H7 (cell line): ENCODE results near the gene KIAA0753. TPM values are rescaled to one million over a fixed set of nuclear protein-coding genes. Genes with fewer than 3 reads are reported as not detected.
A peak's percentile ranks its signal among the peaks of the same experiment; 100 is the strongest.
"Not testable (repeated sequence)": the region's sequence is repeated elsewhere in the genome, so short reads cannot be mapped to it uniquely, and the experiment has no call there.

Experiments used
- DNase-seq: peaks from one replicate; pipeline ENCODE4 v3.0.0; 2012
- H3K27me3 ChIP-seq: 2 replicates; pipeline ENCODE4 v1.6.0; 2011; ENCODE audit warnings: mild to moderate bottlenecking, low read length; ENCODE audit not compliant: control insufficient read depth, insufficient read depth
- H3K36me3 ChIP-seq: replicated peaks from 2 replicates; pipeline ENCODE4 v1.5.1; 2011; ENCODE audit warnings: low read length; ENCODE audit not compliant: control insufficient read depth, insufficient read depth
- H3K4me3 ChIP-seq: 2 replicates; pipeline ENCODE4 v1.5.1; 2011; ENCODE audit warnings: low read depth, mild to moderate bottlenecking, control low read depth, low read length, moderate library complexity; ENCODE audit not compliant: insufficient read depth
- total RNA-seq: library from RNA; depleted of rRNA; stranded (reverse); fragments of >200 nt; shearing (Covaris generic); gene quantifications from 2 replicates; pipeline ENCODE4 v1.2.3, GENCODE V29; 2014

Gene KIAA0753
- total RNA-seq, 1 experiment from 2014 or later = 13.9 TPM

DNA sequence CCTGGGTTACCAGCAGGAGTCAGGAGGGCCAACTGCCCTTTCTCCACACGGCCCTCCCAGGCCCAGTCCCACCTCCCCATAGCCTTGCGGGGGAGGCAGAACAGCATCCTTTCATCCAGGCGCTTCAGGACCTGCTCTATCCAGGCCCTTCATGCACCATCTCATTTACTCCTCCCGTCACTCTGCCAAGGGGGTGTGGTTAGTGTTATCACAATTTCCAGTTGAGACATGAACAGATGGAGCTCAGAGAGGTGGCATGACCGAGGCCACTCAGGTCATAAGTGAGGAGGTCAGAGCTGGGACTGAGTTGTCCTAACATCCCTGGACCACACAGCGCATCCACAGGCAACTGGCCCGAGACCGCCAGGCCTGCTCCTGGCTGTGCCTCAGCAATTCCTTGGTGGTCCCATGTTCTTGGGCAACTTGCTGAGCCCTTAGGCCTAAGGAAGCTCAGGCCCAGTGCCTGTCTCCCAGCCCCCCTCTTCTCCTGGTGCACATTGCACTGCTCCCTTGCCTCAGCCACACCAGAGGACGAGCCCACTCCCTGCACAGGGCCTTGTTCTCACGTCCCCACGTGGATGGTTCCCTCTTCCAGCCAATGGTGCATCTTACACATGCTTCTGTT, 34.8 kb upstream of the KIAA0753 start:
- no peaks in the 10 kb centered on the region for H3K36me3 ChIP-seq
- no peak for DNase-seq
- no peak overlapping the region for H3K4me3 ChIP-seq
- H3K27me3 ChIP-seq = no peaks in the 10 kb centered on the region

- no peak for DNase-seq
- no peaks in the 10 kb centered on the region for H3K27me3 ChIP-seq
- H3K36me3 ChIP-seq = no peaks in the 10 kb centered on the region
- H3K4me3 ChIP-seq = no peak overlapping the region
Measured at GRCh38 chr17:6674586-6674985, 34.1 kb upstream of the KIAA0753 start.

DNA sequence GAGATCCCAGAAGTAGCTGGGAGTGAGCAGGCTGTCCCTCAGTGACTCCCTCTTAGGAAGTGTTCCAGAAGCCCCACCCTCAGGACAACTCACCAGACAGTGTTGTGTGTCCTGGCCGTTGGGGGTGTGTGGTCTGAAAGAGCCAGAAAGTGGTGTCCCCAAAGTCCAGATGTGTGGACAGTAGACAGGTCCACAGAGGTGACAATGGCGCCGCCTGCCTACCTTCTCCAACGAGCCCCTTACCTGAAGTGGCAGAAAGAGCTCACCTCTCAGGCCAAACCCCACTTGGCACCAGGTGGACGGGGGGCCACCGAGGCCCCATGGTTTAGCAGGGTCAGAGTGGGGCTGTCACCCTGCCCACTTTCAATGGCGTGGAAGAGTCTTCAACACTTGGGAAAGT, 30.9 kb upstream of the KIAA0753 start:
- no peak for DNase-seq
- no peaks in the 10 kb centered on the region for H3K36me3 ChIP-seq

DNA sequence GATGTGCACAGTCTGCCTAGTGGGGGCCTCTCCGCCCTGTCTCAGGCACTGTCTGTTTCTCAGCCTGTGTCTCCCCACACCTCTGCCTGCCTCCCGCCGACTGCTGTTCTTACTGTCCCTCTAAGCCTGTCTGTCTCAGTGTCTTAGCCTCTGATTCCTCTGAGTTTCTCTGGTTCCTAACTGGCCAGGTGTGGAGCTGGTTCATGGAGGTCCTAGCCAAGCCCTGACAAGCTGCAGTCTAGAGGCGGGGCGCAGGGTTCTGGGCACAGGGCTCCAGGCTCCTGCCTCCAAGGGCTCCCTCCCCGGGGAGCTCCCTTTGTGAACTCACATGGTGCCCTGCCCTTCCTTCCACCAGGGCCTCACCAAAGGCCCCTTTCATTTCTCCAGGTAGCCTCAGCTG, 30.5 kb upstream of the KIAA0753 start:
- no peaks in the 10 kb centered on the region; the same call in 1 of the 2 replicates for H3K27me3 ChIP-seq
- H3K4me3 ChIP-seq = no peak overlapping the region
- DNase-seq = no peak
- no peaks in the 10 kb centered on the region for H3K36me3 ChIP-seq

More for the DNA sequence above, 30.9 kb upstream of the KIAA0753 start:
- no peaks in the 10 kb centered on the region; the same call in 1 of the 2 replicates for H3K27me3 ChIP-seq
- H3K4me3 ChIP-seq = no peak overlapping the region

- no peak overlapping the region for H3K4me3 ChIP-seq
- no peaks in the 10 kb centered on the region for H3K36me3 ChIP-seq
- H3K27me3 ChIP-seq = no peaks in the 10 kb centered on the region; the same call in 1 of the 2 replicates
- no peak for DNase-seq
Measured at GRCh38 chr17:6670571-6670970, 30.1 kb upstream of the KIAA0753 start.

GRCh38 chr17:6669479-6670212, 29.1 kb upstream of the KIAA0753 start:
- no peaks in the 10 kb centered on the region for H3K36me3 ChIP-seq
- no peak overlapping the region for H3K4me3 ChIP-seq
- DNase-seq = no peak
- H3K27me3 ChIP-seq = peaks cover 1% of the 10 kb centered on the region

- Histone ChIP-seq H3K36me3 (no peaks in the 10 kb centered on the region), H3K4me3 (no peak overlapping the region), H3K27me3 (peaks cover 1% of the 10 kb centered on the region)
- no peak for DNase-seq
Measured at GRCh38 chr17:6668727-6669425, 28.4 kb upstream of the KIAA0753 start.

DNA sequence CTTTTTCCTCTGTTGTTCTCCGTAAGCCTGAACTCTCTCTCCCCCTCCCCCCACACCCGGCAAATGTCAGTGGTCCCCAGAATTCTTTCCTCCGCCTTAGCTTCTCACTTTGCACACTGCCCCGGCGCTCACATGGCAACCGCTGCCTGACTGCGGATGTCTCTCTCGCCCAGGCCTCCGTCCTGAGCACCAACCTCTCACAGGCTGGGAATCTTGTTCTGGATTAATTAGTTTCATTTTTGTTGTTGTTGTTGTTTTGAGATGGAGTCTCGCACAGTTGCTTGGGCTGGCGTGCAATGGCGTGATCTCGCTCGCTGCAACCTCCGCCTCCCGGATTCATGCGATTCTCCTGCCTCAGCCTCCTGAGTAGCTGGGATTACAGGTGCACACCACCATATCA, 27.7 kb upstream of the KIAA0753 start:
- Histone ChIP-seq H3K27me3 (peaks cover 1% of the 10 kb centered on the region), H3K4me3 (no peak overlapping the region), H3K36me3 (no peaks in the 10 kb centered on the region)
- DNase-seq = no peak

DNA sequence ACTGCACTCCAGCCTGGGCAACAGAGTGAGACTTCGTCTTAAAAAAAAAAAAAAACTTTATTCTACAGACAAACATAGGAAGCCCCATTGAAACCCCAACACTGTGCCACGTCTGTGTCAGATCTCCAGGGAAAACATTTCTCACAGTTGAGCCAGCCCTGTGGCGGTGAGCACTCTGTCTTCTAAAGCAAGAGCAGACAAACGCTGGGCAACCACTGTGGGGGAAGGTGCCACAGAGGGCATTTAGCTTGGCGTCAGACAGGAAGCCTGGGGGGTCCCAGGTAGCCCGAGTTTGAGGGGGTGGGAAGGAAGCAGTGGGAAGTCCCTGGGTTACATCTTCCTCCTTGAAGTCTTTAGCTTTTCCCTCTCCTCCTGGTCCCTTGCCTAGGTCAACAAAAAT, 27.0 kb upstream of the KIAA0753 start:
- H3K4me3 ChIP-seq = no peak overlapping the region
- H3K27me3 ChIP-seq = peaks cover 1% of the 10 kb centered on the region
- no peak for DNase-seq
- no peaks in the 10 kb centered on the region for H3K36me3 ChIP-seq

GRCh38 chr17:6666557-6666956, 26.0 kb upstream of the KIAA0753 start:
- Histone ChIP-seq H3K36me3 (no peaks in the 10 kb centered on the region), H3K27me3 (peaks cover 2% of the 10 kb centered on the region), H3K4me3 (no peak overlapping the region)
- DNase-seq = no peak

GRCh38 chr17:6666077-6666521, 25.6 kb upstream of the KIAA0753 start:
- Histone ChIP-seq H3K36me3 (no peaks in the 10 kb centered on the region), H3K27me3 (peaks cover 5% of the 10 kb centered on the region), H3K4me3 (no peak overlapping the region)
- peak; percentile 88 for DNase-seq

DNA sequence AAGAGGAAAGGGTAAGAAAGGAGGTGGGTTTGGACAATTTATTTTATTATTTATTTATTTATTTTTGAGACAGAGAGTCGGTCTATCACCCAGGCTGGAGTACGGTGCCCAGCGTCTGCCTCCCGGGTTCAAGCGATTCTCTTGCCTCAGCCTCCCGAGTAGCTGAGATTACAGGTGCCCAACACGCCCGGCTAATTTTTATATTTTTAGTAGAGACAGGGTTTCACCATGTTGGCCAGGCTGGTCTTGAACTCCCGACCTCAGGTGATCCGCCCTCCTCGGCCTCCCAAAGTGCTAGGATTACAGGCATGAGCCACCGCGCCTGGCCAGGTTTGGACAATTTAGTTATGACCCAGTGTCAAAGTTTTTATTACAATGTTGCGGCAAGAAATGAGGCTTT, 22.7 kb upstream of the KIAA0753 start:
- not testable (repeated sequence) for H3K27me3 ChIP-seq, H3K4me3 ChIP-seq, H3K36me3 ChIP-seq, DNase-seq

- DNase-seq = no peak
- Histone ChIP-seq H3K27me3 (peaks cover 21% of the 10 kb centered on the region), H3K4me3 (no peak overlapping the region), H3K36me3 (no peaks in the 10 kb centered on the region)
Measured at GRCh38 chr17:6661464-6661848, 20.9 kb upstream of the KIAA0753 start.

DNA sequence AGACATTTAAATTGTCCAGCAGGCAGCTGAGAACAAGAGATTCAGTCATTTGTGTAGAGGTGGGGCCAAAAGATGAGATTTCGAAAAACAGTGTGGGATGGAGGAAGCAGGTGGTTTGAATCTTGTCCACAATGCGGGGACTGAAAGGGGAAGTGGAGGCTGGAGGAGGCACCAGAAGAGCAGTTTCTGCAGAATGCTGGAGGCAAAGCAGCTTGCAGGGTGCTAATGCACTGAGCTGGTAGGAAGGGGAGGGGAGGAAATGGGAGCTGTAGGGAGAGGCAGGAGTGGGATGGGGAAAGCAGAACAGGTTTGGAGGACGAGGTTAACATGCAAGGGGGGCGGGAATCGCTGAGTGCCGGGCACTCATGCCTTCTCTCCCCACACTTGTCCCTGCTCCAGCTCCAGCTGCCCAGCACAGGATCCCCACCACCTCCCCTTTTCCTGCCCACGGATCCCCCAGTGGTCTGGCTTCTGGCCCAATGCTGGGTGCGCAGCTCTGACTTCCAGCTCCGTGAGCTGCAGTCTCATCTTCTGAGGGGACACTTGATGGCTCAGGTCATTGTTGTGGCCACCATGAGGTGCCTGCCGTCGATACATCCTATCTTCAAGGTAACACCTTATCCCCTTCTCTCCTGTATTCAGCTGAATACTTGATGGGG, 20.4 kb upstream of the KIAA0753 start:
- DNase-seq = no peak

More for the DNA sequence above, 20.4 kb upstream of the KIAA0753 start:
- H3K36me3 ChIP-seq = no peaks in the 10 kb centered on the region
- no peak overlapping the region for H3K4me3 ChIP-seq
- H3K27me3 ChIP-seq = peaks cover 25% of the 10 kb centered on the region
